ENCODE data around the gene OR6M1. TPM values are rescaled to one million over a fixed set of nuclear protein-coding genes. Genes with fewer than 3 reads are reported as not detected.

The OR6M1 gene
- total and polyA plus RNA-seq, 10 donors = not detected

GRCh38 chr11:123841174-123841573, 35.0 kb upstream of the OR6M1 start:
- DNase-seq = no peak
- no peak overlapping the region for H3K4me3 ChIP-seq
- 69 to 85% (median 74%) methylated on average over 6 of the region's 6 CpGs for WGBS, 5 donors
- intact Hi-C loops (cut with DNase I; ENCODE audit: low total_unique reads) = no loop called here
- no peak overlapping the region for H3K27ac ChIP-seq
- TF ChIP-seq CTCF (IDR thresholded peaks at IDR 0.05 in 8 of 11, conservative IDR thresholded peaks at IDR 0.05 in 3 of 11) (no peak), POLR2A (IDR thresholded peaks at IDR 0.05) (no peak), POLR2AphosphoS5 (IDR thresholded peaks at IDR 0.05) (no peak)
- no peaks in the 10 kb centered on the region for H3K9me3 ChIP-seq
- H3K4me1 ChIP-seq = no peaks in the 10 kb centered on the region
- no peaks in the 10 kb centered on the region for H3K36me3 ChIP-seq
- H3K27me3 ChIP-seq (replicated peaks in 1 of 7) = no peaks in the 10 kb centered on the region

DNA sequence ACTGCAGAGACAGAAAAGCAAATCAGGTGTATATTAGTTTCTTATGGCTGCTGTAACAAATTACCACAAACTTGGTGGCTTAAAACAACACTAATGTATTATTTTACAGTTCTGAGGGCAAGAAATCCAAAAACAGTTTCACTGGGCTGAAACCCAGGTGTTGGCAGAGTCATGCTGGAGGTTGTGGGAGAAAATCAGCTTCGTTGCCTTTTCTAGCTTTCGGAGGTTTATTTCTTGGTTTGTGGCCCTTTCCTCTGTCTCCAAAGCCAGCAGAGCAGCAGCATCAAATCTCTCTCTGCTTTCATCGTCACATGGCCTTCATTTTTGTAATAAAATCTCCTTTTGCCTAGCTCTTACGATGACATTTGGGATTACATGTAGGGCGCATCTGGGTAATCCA, 33.0 kb upstream of the OR6M1 start:
- H3K27me3 ChIP-seq (replicated peaks in 1 of 7) = no peaks in the 10 kb centered on the region
- no peak overlapping the region for H3K4me3 ChIP-seq
- intact Hi-C loops (cut with DNase I; ENCODE audit: low total_unique reads) = no loop called here
- H3K4me1 ChIP-seq = no peaks in the 10 kb centered on the region
- no peaks in the 10 kb centered on the region for H3K36me3 ChIP-seq
- no peak overlapping the region for H3K27ac ChIP-seq
- TF ChIP-seq POLR2A (IDR thresholded peaks at IDR 0.05) = no peak
- DNase-seq = no peak
- WGBS, 5 donors = 85 to 94% (median 86%) methylated on average over 5 of the region's 5 CpGs
- no peaks in the 10 kb centered on the region for H3K9me3 ChIP-seq

- no peak for DNase-seq
- Histone ChIP-seq H3K9me3 (no peaks in the 10 kb centered on the region), H3K36me3 (no peaks in the 10 kb centered on the region), H3K27ac (no peak overlapping the region), H3K4me3 (no peak overlapping the region), H3K4me1 (no peaks in the 10 kb centered on the region), H3K27me3 (replicated peaks in 1 of 7) (no peaks in the 10 kb centered on the region)
- TF ChIP-seq POLR2AphosphoS5 (IDR thresholded peaks at IDR 0.05) (no peak), CTCF (IDR thresholded peaks at IDR 0.05 in 8 of 11, conservative IDR thresholded peaks at IDR 0.05 in 3 of 11) (no peak), POLR2A (IDR thresholded peaks at IDR 0.05) (no peak)
- WGBS, 5 donors = 55 to 71% (median 67%) methylated on average over 1 of the region's 1 CpG
- intact Hi-C loops (cut with DNase I; ENCODE audit: low total_unique reads) = no loop called here
These were observed 32.5 kb upstream of the OR6M1 start for GRCh38 chr11:123838659-123839058.

DNA sequence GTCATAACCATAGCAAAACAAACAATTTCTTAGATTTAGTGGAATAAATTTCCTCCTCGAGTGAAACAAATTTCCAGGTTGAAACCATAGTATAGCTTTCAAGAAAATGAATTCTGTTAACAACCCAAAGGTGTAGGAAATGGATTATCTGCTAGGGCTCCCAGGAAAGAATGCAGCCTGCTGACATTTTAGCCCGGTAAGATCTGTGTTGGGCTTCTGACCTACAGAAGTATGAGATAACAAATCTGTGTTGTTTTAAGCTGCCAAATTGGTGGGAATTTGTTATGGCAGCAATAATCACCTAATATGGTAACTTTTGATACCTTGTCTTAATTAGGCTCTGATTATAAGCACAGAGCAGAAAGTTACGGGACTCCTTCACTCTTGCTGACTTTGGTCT, 32.0 kb upstream of the OR6M1 start:
- WGBS, 5 donors = 52 to 73% (median 63%) methylated on average over 3 of the region's 3 CpGs
- intact Hi-C loops (cut with DNase I; ENCODE audit: low total_unique reads) = no loop called here

More for the DNA sequence above, 32.0 kb upstream of the OR6M1 start:
- no peaks in the 10 kb centered on the region for H3K4me1 ChIP-seq
- no peak for DNase-seq
- no peak overlapping the region for H3K27ac ChIP-seq
- no peaks in the 10 kb centered on the region for H3K36me3 ChIP-seq
- no peaks in the 10 kb centered on the region for H3K9me3 ChIP-seq
- TF ChIP-seq POLR2AphosphoS5 (IDR thresholded peaks at IDR 0.05) (no peak), CTCF (IDR thresholded peaks at IDR 0.05 in 8 of 11, conservative IDR thresholded peaks at IDR 0.05 in 3 of 11) (no peak), POLR2A (IDR thresholded peaks at IDR 0.05) (no peak)
- no peak overlapping the region for H3K4me3 ChIP-seq
- H3K27me3 ChIP-seq (replicated peaks in 1 of 7) = no peaks in the 10 kb centered on the region
